ENCODE data around the gene UNC5C. TPM values are rescaled to one million over a fixed set of nuclear protein-coding genes. Genes with fewer than 3 reads are reported as not detected.

UNC5C gene
- total and polyA plus RNA-seq, 2 of the 8 experiments (the other 6 are each of a cell fraction or from before 2014, with no cell fraction given) = 0.30 to 1.3 TPM

- TF ChIP-seq ZNF274 (IDR thresholded peaks at IDR 0.05; ENCODE audit: borderline replicate concordance, extremely low read depth, low read length) (no peak), KDM1A (IDR thresholded peaks at IDR 0.05; ENCODE audit: borderline replicate concordance, low read length) (no peak), RXRA (IDR thresholded peaks at IDR 0.05; ENCODE audit: insufficient read depth, low read depth, low read length) (no peak), YY1 (IDR thresholded peaks at IDR 0.05; ENCODE audit: low read depth, low read length) (no peak), PHF8 (conservative IDR thresholded peaks at IDR 0.05; ENCODE audit: low read depth, low read length) (no peak), SP1 (IDR thresholded peaks at IDR 0.05; ENCODE audit: low read depth, low read length) (no peak), SAP30 (IDR thresholded peaks at IDR 0.05; ENCODE audit: insufficient read depth, insufficient replicate concordance, low read length) (no peak)
- TF ChIP-seq, protein P1, sequence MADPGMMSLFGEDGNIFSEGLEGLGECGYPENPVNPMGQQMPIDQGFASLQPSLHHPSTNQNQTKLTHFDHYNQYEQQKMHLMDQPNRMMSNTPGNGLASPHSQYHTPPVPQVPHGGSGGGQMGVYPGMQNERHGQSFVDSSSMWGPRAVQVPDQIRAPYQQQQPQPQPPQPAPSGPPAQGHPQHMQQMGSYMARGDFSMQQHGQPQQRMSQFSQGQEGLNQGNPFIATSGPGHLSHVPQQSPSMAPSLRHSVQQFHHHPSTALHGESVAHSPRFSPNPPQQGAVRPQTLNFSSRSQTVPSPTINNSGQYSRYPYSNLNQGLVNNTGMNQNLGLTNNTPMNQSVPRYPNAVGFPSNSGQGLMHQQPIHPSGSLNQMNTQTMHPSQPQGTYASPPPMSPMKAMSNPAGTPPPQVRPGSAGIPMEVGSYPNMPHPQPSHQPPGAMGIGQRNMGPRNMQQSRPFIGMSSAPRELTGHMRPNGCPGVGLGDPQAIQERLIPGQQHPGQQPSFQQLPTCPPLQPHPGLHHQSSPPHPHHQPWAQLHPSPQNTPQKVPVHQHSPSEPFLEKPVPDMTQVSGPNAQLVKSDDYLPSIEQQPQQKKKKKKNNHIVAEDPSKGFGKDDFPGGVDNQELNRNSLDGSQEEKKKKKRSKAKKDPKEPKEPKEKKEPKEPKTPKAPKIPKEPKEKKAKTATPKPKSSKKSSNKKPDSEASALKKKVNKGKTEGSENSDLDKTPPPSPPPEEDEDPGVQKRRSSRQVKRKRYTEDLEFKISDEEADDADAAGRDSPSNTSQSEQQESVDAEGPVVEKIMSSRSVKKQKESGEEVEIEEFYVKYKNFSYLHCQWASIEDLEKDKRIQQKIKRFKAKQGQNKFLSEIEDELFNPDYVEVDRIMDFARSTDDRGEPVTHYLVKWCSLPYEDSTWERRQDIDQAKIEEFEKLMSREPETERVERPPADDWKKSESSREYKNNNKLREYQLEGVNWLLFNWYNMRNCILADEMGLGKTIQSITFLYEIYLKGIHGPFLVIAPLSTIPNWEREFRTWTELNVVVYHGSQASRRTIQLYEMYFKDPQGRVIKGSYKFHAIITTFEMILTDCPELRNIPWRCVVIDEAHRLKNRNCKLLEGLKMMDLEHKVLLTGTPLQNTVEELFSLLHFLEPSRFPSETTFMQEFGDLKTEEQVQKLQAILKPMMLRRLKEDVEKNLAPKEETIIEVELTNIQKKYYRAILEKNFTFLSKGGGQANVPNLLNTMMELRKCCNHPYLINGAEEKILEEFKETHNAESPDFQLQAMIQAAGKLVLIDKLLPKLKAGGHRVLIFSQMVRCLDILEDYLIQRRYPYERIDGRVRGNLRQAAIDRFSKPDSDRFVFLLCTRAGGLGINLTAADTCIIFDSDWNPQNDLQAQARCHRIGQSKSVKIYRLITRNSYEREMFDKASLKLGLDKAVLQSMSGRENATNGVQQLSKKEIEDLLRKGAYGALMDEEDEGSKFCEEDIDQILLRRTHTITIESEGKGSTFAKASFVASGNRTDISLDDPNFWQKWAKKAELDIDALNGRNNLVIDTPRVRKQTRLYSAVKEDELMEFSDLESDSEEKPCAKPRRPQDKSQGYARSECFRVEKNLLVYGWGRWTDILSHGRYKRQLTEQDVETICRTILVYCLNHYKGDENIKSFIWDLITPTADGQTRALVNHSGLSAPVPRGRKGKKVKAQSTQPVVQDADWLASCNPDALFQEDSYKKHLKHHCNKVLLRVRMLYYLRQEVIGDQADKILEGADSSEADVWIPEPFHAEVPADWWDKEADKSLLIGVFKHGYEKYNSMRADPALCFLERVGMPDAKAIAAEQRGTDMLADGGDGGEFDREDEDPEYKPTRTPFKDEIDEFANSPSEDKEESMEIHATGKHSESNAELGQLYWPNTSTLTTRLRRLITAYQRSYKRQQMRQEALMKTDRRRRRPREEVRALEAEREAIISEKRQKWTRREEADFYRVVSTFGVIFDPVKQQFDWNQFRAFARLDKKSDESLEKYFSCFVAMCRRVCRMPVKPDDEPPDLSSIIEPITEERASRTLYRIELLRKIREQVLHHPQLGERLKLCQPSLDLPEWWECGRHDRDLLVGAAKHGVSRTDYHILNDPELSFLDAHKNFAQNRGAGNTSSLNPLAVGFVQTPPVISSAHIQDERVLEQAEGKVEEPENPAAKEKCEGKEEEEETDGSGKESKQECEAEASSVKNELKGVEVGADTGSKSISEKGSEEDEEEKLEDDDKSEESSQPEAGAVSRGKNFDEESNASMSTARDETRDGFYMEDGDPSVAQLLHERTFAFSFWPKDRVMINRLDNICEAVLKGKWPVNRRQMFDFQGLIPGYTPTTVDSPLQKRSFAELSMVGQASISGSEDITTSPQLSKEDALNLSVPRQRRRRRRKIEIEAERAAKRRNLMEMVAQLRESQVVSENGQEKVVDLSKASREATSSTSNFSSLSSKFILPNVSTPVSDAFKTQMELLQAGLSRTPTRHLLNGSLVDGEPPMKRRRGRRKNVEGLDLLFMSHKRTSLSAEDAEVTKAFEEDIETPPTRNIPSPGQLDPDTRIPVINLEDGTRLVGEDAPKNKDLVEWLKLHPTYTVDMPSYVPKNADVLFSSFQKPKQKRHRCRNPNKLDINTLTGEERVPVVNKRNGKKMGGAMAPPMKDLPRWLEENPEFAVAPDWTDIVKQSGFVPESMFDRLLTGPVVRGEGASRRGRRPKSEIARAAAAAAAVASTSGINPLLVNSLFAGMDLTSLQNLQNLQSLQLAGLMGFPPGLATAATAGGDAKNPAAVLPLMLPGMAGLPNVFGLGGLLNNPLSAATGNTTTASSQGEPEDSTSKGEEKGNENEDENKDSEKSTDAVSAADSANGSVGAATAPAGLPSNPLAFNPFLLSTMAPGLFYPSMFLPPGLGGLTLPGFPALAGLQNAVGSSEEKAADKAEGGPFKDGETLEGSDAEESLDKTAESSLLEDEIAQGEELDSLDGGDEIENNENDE (IDR thresholded peaks at IDR 0.05; ENCODE audit: insufficient replicate concordance, low read length) = no peak
Measured at GRCh38 chr4:95457353-95457752, 91.4 kb downstream of the UNC5C start (continued).
